GM12878 (cell line): Measurements from ENCODE around the gene ISG20L2. TPM values are rescaled to one million over a fixed set of nuclear protein-coding genes. Genes with fewer than 3 reads are reported as not detected.

ENCODE experiments used
- ATAC-seq: fragments of 200-7000 bp; cut with Tn5 transposase; 3 replicates; pipeline ENCODE4 v1.9.1; 2020; ENCODE audit warnings: mild to moderate bottlenecking, moderate library complexity
- BruUV-seq: library from RNA; stranded (reverse); fragments of 400-500 nt; replicated peaks from 2 replicates; lab custom pipeline; 2021; lab: Mats Ljungman, UMichigan
- CTCF ChIA-PET: fragments of 300-600 bp; sonication (Branson Sonifier 250); formaldehyde crosslinking; extraction: SDS; loops from one replicate; lab custom pipeline; 2021; ENCODE audit warnings: inconsistent platforms; lab: Yijun Ruan, JAX
- POLR2A ChIA-PET: fragments of 350-600 bp; formaldehyde crosslinking; extraction: SDS; loops from one replicate; lab custom pipeline; 2021; ENCODE audit warnings: inconsistent platforms; lab: Charles Lee
- RAD21 ChIA-PET: fragments of 300-600 bp; sonication (Branson Sonifier 250); formaldehyde crosslinking; loops from one replicate; lab custom pipeline; 2023; ENCODE audit warnings: antibody characterized with exemption; ENCODE audit not compliant: unreplicated experiment; lab: Charles Lee
- SMC1A ChIA-PET: fragments of 300-600 bp; sonication (Branson Sonifier 250); formaldehyde crosslinking; loops from one replicate; lab custom pipeline; 2023; ENCODE audit not compliant: unreplicated experiment, uncharacterized antibody; lab: Charles Lee
- DNase-seq: peaks from one replicate; pipeline ENCODE4 v3.0.0-alpha.2; 2011; ENCODE audit warnings: low read depth, low spot score
- FAIRE-seq: peaks from 3 replicates; lab custom pipeline; 2011; peaks lifted over from hg19 to GRCh38; lab: Jason Lieb, UNC
- H2AFZ ChIP-seq: 2 replicates; pipeline ENCODE4 v1.6.0; 2011; ENCODE audit warnings: low read depth, low read length, control low read depth; ENCODE audit not compliant: control insufficient read depth
- H3K27ac ChIP-seq: 2 replicates; pipeline ENCODE4 v1.5.1; 2011; ENCODE audit warnings: control low read depth; ENCODE audit not compliant: control insufficient read depth, insufficient read depth
- H3K27me3 ChIP-seq, 2 experiments: replicated peaks in 1 of 2; 2 replicates each; pipeline versions ENCODE4 v1.6.0 to v1.6.1; 2011; ENCODE audit warnings: low read length in 1 of 2; ENCODE audit not compliant: control insufficient read depth in 2 of 2, insufficient read depth in 2 of 2
- H3K36me3 ChIP-seq, 2 experiments: 2 replicates each; pipeline ENCODE4 v1.5.1; 2011; ENCODE audit warnings: low read length in 1 of 2; ENCODE audit not compliant: control insufficient read depth in 2 of 2, insufficient read depth in 2 of 2
- H3K4me1 ChIP-seq: 2 replicates; pipeline ENCODE4 v1.6.1; 2011; ENCODE audit warnings: mild to moderate bottlenecking, low read length, moderate library complexity, mixed read lengths; ENCODE audit not compliant: control insufficient read depth, insufficient read depth
- H3K4me2 ChIP-seq: 2 replicates; pipeline ENCODE4 v1.6.0; 2011; ENCODE audit warnings: control low read depth; ENCODE audit not compliant: control insufficient read depth, insufficient read depth
- H3K4me3 ChIP-seq: fragments of 200-600 bp; sonication (generic); 2 replicates; pipeline ENCODE4 v1.5.1; 2016
- H3K79me2 ChIP-seq: 2 replicates; pipeline ENCODE4 v1.6.0; 2011; ENCODE audit warnings: low read length; ENCODE audit not compliant: control insufficient read depth, insufficient read depth
- H3K9ac ChIP-seq: 2 replicates; pipeline ENCODE4 v1.8.0; 2011; ENCODE audit warnings: low read length, control low read depth, mixed read lengths; ENCODE audit not compliant: control insufficient read depth, insufficient read depth
- H3K9me3 ChIP-seq: replicated peaks from 3 replicates; pipeline ENCODE4 v1.5.1; 2011; ENCODE audit warnings: mild to moderate bottlenecking, low read length; ENCODE audit not compliant: control insufficient read depth, insufficient read depth
- H4K20me1 ChIP-seq: 2 replicates; pipeline ENCODE4 v1.6.0; 2011; ENCODE audit not compliant: control insufficient read depth, insufficient read depth
- CBX5 ChIP-seq: sonication (generic); IDR thresholded peaks from 2 replicates; pipeline ENCODE4 v1.6.1; 2016; ENCODE audit warnings: low read depth, moderate library complexity, mild to moderate bottlenecking, inconsistent platforms
- EZH2 ChIP-seq: IDR thresholded peaks from 2 replicates; pipeline ENCODE4 v1.6.1; 2012; ENCODE audit warnings: low read depth, mild to moderate bottlenecking, control low read depth, inconsistent platforms, low read length, borderline replicate concordance; ENCODE audit not compliant: control insufficient read depth
- HDGF ChIP-seq: fragments of 450-650 bp; IDR thresholded peaks from 2 replicates; pipeline ENCODE4 v1.6.1; 2016; ENCODE audit warnings: antibody characterized with exemption
- JUND ChIP-seq: IDR thresholded peaks from 2 replicates; pipeline ENCODE4 v1.6.1; 2012; ENCODE audit warnings: low read depth, mild to moderate bottlenecking, low read length, improper control_type of control experiment, moderate library complexity
- MYC ChIP-seq: IDR thresholded peaks from 2 replicates; pipeline ENCODE4 v1.6.1; 2011; ENCODE audit warnings: mild to moderate bottlenecking, low read length, moderate library complexity, inconsistent platforms; ENCODE audit not compliant: insufficient read depth, insufficient replicate concordance, insufficient read length, severe bottlenecking
- NFXL1 ChIP-seq: fragments of 450-650 bp; IDR thresholded peaks from 2 replicates; pipeline ENCODE4 v1.6.1; 2017; ENCODE audit warnings: antibody characterized with exemption, mild to moderate bottlenecking, borderline replicate concordance
- PAX8 ChIP-seq: fragments of 450-650 bp; IDR thresholded peaks from 2 replicates; pipeline ENCODE4 v1.6.1; 2017; ENCODE audit warnings: mild to moderate bottlenecking, moderate library complexity
- POLR2AphosphoS5 ChIP-seq: IDR thresholded peaks from 2 replicates; pipeline ENCODE4 v1.6.1; 2011; ENCODE audit warnings: mild to moderate bottlenecking, low read length, inconsistent platforms
- RAD51 ChIP-seq: fragments of 450-650 bp; IDR thresholded peaks from 2 replicates; pipeline ENCODE4 v1.6.1; 2016; ENCODE audit warnings: moderate library complexity, mild to moderate bottlenecking, inconsistent platforms
- SIN3A ChIP-seq: IDR thresholded peaks from 2 replicates; pipeline ENCODE4 v1.6.1; 2012; ENCODE audit warnings: low read depth, low read length, improper control_type of control experiment
- SPI1 ChIP-seq: IDR thresholded peaks from 2 replicates; pipeline ENCODE4 v1.6.1; 2011; ENCODE audit warnings: low read depth, mild to moderate bottlenecking, low read length, moderate library complexity, borderline replicate concordance; ENCODE audit not compliant: insufficient read depth
- SREBF2 ChIP-seq: IDR thresholded peaks from 2 replicates; pipeline ENCODE4 v1.6.1; 2012; ENCODE audit warnings: mild to moderate bottlenecking, low read length
- SUPT20H ChIP-seq: IDR thresholded peaks from 2 replicates; pipeline ENCODE4 v1.6.1; 2011; ENCODE audit warnings: low read depth, mild to moderate bottlenecking, low read length, moderate library complexity, borderline replicate concordance; ENCODE audit not compliant: control insufficient read depth
- WGBS: methylation state at CpG from one replicate; pipeline ENCODE4 v1.1.6; 2016; ENCODE audit warnings: low lambda C conversion rate; ENCODE audit not compliant: insufficient replicate concordance, insufficient coverage; ENCODE audit errors: missing lambda C conversion rate; 5-methylcytosine and 5-hydroxymethylcytosine counted together
- in situ Hi-C: fragments of 300-500 bp; cut with MboI; formaldehyde crosslinking; loops from 9 replicates; pipeline ENCODE4 v1.14.3; 2018; ENCODE audit warnings: mixed read lengths
- intact Hi-C: fragments of 100-400 bp; cut with micrococcal nuclease; formaldehyde crosslinking; loops from one replicate; pipeline ENCODE4 v1.14.2; 2022; ENCODE audit not compliant: unreplicated experiment
- polyA plus RNA-seq, 11 experiments: library from polyadenylated mRNA; depleted of rRNA in 4 of 11; unstranded in 6 of 11; stranded (reverse) in 5 of 11; fragments of >200 nt; fragmentation: Nextera tagmentation in 4 of 11; fragmentation: Illumina TruSeq in 1 of 11; extraction: Ambion mirVana in 4 of 11; extraction: Trizol in 1 of 11; gene quantifications; 1 replicate in 1 of 11; 2 replicates in 10 of 11; pipeline versions ENCODE4 v1.2.1 to v1.2.3, GENCODE V29; 2011 to 2016; ENCODE audit warnings: inconsistent platforms in 2 of 11, missing spikeins in 2 of 11, low read depth in 1 of 11
- total RNA-seq, 4 experiments: library from RNA; depleted of rRNA in 3 of 4; stranded (reverse); fragments of >200 nt in 3 of 4; fragmentation: Illumina TruSeq in 1 of 4; extraction: Trizol in 1 of 4; gene quantifications; 2 replicates each; pipeline versions ENCODE4 v1.2.1 to v1.2.3, GENCODE V29; 2013 to 2021
- TF ChIP-seq, protein P1 (sequence below): fragments of 450-650 bp; formaldehyde crosslinking; IDR thresholded peaks from 2 replicates; pipeline ENCODE4 v1.5.0; 2022; ENCODE audit warnings: mild to moderate bottlenecking, missing genetic modification characterization
- TF ChIP-seq, protein P2 (sequence below): fragments of 450-650 bp; formaldehyde crosslinking; IDR thresholded peaks from 2 replicates; pipeline ENCODE4 v1.4.0; 2020; ENCODE audit warnings: mild to moderate bottlenecking, moderate library complexity
- TF ChIP-seq, protein P3 (sequence below): IDR thresholded peaks from 2 replicates; pipeline ENCODE4 v1.6.1; 2012; ENCODE audit warnings: low read depth, low read length, improper control_type of control experiment

The ISG20L2 gene
- total and polyA plus RNA-seq, 10 of the 15 experiments (the other 5 are each of a cell fraction or from before 2014, with no cell fraction given): 16.4 to 111 (median 48.0) TPM

DNA sequence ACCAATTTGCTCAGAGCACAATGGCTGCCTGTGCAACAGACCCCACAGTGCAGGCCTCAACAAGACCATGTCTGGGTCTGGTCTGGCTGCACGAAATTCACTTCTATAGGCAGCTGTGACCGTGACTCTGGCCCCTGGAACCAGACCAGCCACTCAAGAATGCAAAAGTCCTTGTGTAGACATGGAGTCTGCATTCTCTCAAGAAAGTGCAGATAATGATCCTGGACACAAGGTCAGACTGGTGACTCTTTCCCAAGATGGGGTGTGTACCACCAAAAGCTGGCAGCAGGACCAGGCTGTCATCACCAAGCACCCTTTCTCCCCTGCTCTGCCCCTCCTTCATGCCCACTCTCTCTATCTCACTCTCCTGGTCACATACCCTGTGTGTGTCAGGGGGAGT lies 7.4 kb downstream of the ISG20L2 start (continued):
- TF ChIP-seq RAD51: no peak
- TF ChIP-seq, protein P1, sequence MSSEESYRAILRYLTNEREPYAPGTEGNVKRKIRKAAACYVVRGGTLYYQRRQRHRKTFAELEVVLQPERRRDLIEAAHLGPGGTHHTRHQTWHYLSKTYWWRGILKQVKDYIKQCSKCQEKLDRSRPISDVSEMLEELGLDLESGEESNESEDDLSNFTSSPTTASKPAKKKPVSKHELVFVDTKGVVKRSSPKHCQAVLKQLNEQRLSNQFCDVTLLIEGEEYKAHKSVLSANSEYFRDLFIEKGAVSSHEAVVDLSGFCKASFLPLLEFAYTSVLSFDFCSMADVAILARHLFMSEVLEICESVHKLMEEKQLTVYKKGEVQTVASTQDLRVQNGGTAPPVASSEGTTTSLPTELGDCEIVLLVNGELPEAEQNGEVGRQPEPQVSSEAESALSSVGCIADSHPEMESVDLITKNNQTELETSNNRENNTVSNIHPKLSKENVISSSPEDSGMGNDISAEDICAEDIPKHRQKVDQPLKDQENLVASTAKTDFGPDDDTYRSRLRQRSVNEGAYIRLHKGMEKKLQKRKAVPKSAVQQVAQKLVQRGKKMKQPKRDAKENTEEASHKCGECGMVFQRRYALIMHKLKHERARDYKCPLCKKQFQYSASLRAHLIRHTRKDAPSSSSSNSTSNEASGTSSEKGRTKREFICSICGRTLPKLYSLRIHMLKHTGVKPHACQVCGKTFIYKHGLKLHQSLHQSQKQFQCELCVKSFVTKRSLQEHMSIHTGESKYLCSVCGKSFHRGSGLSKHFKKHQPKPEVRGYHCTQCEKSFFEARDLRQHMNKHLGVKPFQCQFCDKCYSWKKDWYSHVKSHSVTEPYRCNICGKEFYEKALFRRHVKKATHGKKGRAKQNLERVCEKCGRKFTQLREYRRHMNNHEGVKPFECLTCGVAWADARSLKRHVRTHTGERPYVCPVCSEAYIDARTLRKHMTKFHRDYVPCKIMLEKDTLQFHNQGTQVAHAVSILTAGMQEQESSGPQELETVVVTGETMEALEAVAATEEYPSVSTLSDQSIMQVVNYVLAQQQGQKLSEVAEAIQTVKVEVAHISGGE (CRISPR knock-in tag): no peak
- no peak for TF ChIP-seq EZH2
- no peak for TF ChIP-seq PAX8
- TF ChIP-seq NFXL1: no peak
- no peak for TF ChIP-seq SREBF2

DNA sequence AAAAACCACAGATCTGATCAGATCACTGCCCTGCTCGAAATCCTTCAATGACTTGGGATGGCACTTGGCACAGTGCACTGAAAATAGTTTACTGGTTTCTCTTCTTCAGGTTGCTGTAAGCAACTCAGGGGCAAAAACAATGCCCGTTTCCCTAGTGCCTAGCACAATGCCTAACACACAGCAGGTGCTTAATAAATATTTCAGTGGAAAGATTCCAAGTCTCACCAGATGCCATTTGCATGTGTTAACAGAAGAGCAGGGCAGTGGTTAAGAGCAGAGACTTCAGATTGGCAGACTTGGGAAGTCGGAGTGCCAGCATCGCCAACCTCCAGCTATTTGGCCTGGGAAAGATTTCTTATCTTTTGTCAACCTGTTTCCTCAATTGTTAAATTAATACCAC lies 11.2 kb downstream of the ISG20L2 start:
- Histone ChIP-seq H3K4me3 (no peak overlapping the region), H4K20me1 (no peaks in the 10 kb centered on the region; the same call in 1 of the 2 replicates), H3K36me3 (peaks cover 4 to 16% of the 10 kb centered on the region in 2 experiments), H3K4me2 (no peak overlapping the region), H3K9ac (no peak overlapping the region), H3K9me3 (no peaks in the 10 kb centered on the region), H3K27me3 (no peaks in the 10 kb centered on the region), H3K27ac (no peak overlapping the region), H2AFZ (no peak overlapping the region), H3K79me2 (peaks cover 12% of the 10 kb centered on the region), H3K4me1 (peaks cover 7% of the 10 kb centered on the region)
- DNase-seq (no peak), FAIRE-seq (no peak), ATAC-seq (no peak)
- ChIA-PET POLR2A (no interaction called here), RAD21 (no interaction called here), CTCF (interaction anchor here (10.0 kb wide), 1 partner anchor 27 kb away, joined by 68 read pairs; no protein-coding TSS in a partner anchor), SMC1A (no interaction called here)
- BruUV-seq: no TSS peak
- 77% methylated on average over 4 of the region's 4 CpGs for WGBS
- intact Hi-C loops (no loop called here), in situ Hi-C loops (no loop called here)
- TF ChIP-seq HDGF (no peak), MYC (no peak), CBX5 (no peak), POLR2AphosphoS5 (no peak), JUND (no peak), SUPT20H (no peak), SPI1 (no peak), SIN3A (no peak)
- TF ChIP-seq, protein P2, sequence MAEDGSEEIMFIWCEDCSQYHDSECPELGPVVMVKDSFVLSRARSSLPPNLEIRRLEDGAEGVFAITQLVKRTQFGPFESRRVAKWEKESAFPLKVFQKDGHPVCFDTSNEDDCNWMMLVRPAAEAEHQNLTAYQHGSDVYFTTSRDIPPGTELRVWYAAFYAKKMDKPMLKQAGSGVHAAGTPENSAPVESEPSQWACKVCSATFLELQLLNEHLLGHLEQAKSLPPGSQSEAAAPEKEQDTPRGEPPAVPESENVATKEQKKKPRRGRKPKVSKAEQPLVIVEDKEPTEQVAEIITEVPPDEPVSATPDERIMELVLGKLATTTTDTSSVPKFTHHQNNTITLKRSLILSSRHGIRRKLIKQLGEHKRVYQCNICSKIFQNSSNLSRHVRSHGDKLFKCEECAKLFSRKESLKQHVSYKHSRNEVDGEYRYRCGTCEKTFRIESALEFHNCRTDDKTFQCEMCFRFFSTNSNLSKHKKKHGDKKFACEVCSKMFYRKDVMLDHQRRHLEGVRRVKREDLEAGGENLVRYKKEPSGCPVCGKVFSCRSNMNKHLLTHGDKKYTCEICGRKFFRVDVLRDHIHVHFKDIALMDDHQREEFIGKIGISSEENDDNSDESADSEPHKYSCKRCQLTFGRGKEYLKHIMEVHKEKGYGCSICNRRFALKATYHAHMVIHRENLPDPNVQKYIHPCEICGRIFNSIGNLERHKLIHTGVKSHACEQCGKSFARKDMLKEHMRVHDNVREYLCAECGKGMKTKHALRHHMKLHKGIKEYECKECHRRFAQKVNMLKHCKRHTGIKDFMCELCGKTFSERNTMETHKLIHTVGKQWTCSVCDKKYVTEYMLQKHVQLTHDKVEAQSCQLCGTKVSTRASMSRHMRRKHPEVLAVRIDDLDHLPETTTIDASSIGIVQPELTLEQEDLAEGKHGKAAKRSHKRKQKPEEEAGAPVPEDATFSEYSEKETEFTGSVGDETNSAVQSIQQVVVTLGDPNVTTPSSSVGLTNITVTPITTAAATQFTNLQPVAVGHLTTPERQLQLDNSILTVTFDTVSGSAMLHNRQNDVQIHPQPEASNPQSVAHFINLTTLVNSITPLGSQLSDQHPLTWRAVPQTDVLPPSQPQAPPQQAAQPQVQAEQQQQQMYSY (CRISPR knock-in tag): no peak
- TF ChIP-seq, protein P3, sequence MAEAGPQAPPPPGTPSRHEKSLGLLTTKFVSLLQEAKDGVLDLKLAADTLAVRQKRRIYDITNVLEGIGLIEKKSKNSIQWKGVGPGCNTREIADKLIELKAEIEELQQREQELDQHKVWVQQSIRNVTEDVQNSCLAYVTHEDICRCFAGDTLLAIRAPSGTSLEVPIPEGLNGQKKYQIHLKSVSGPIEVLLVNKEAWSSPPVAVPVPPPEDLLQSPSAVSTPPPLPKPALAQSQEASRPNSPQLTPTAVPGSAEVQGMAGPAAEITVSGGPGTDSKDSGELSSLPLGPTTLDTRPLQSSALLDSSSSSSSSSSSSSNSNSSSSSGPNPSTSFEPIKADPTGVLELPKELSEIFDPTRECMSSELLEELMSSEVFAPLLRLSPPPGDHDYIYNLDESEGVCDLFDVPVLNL: no peak
